Right lobe of liver (tissue), 6 donors: Measurements from ENCODE around the gene MISP. TPM values are rescaled to one million over a fixed set of nuclear protein-coding genes. Genes with fewer than 3 reads are reported as not detected.

Experiments
- ATAC-seq, 4 donors: fragments of 200-7000 bp; cut with Tn5 transposase; one replicate each; pipeline ENCODE4 v1.9.1; 2020; ENCODE audit warnings: mild to moderate bottlenecking in 4 of 4, moderate library complexity in 4 of 4
- DNase-seq, 3 donors: peaks; one replicate each; pipeline ENCODE4 v3.0.0-alpha.2; 2020
- H3K27ac ChIP-seq, 3 donors: fragments of 200-600 bp; one replicate each; pipeline ENCODE4 v1.8.0; 2022
- H3K27me3 ChIP-seq, 2 donors: fragments of 200-600 bp; one replicate each; pipeline ENCODE4 v1.8.0; 2022
- H3K36me3 ChIP-seq, 4 donors: fragments of 200-600 bp; sonication (generic) in 1 of 4; one replicate each; pipeline versions ENCODE4 v1.5.1 to v1.8.0; 2017 to 2022; ENCODE audit warnings: control low read depth in 1 of 4
- H3K4me1 ChIP-seq, 4 donors: fragments of 200-600 bp; sonication (generic) in 1 of 4; one replicate each; pipeline versions ENCODE4 v1.5.1 to v1.8.0; 2017 to 2022; ENCODE audit warnings: control low read depth in 1 of 4
- H3K4me3 ChIP-seq, 3 donors: fragments of 200-600 bp; one replicate each; pipeline ENCODE4 v1.8.0; 2022
- H3K9me3 ChIP-seq, 4 donors: fragments of 200-600 bp; sonication (generic) in 1 of 4; one replicate each; pipeline versions ENCODE4 v1.5.1 to v1.8.0; 2017 to 2022; ENCODE audit warnings: control low read depth in 1 of 4
- POLR2A ChIP-seq: fragments of 450-650 bp; IDR thresholded peaks from one replicate; pipeline ENCODE4 v1.6.1; 2017; ENCODE audit warnings: antibody characterized with exemption, mild to moderate bottlenecking
- WGBS: methylation state at CpG from one replicate; pipeline ENCODE4 v1.1.6; 2018; ENCODE audit warnings: low coverage, low lambda C conversion rate; ENCODE audit not compliant: insufficient coverage; ENCODE audit errors: missing lambda C conversion rate; 5-methylcytosine and 5-hydroxymethylcytosine counted together
- intact Hi-C, 2 donors: fragments of 100-400 bp; cut with DNase I; formaldehyde crosslinking; loops; one replicate each; pipeline versions ENCODE4 v1.11.2 to v1.14.1; 2022
- total RNA-seq, 6 experiments: library from RNA; depleted of rRNA in 2 of 6; stranded (reverse); fragments of >200 nt in 2 of 6; fragmentation: NEBNext Ultra II Directional in 3 of 6; extraction: Animal tissue kit (Norgen Biotek cat#: 25700) in 3 of 6; gene quantifications; one replicate each; pipeline versions ENCODE4 v1.1.0 to v1.2.4, GENCODE V29; 2016 to 2023
- TF ChIP-seq, protein P1 (sequence below), 4 donors: fragments of 200-600 bp in 3 of 4; fragments of 450-650 bp in 1 of 4; IDR thresholded peaks; one replicate each; pipeline versions ENCODE4 v1.5.1 to v1.8.0; 2016 to 2022; ENCODE audit warnings: antibody characterized with exemption in 4 of 4, mild to moderate bottlenecking in 2 of 4
- donor health status: DM: no; HTN: yes; CAD: no.
- donor health status: DM: no; HTN: no; CAD: no.
- donor health status: DM: no; HTN: no; CAD: no.
- donor health status: DM: no; HTN: yes; CAD: no.
- donor health status: DM: no; HTN: yes; CAD: no.

The MISP gene
- total RNA-seq, 6 experiments from 2014 or later, result 0.09 TPM; not detected in 5

DNA sequence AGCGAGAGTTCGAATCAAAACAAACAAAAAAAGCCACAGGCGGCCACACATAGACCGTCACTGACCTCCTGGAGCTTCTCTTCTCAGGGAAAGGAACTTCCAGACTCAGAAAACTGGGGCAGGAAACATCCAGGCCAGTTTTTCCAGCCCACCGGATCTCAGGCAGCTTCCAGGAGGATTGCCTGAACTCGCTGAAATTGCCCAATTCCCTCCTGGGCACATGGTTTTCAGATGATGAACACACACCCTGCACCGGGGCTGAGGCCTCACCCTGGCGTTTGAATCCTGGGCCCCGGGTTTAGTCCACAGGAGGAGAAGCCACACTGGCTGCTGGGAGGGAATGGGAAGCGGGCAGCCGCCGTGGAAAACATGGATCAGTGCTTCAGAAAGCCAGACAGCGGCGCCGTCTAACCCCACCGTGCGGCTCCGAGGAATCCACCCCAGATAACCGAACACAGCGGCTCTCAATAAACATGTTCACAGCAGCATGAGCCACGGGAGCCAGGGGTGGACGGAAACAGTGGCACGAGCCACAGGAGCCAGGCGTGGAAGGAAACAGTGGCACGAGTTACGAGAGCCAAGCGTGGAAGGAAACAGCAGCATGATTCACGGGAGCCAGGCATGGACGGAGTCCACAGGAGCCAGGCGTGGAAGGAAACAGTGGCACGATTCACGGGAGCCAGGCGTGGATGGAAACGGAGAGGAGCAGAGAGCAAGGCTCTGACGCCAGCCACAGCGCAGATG, 28.2 kb downstream of the MISP start:
- Histone ChIP-seq H3K4me1 (peaks cover 0 to 2% (median 0%) of the 10 kb centered on the region in 4 donors), H3K27ac (peak overlapping the region in 1 of 3 donors; percentile 22), H3K4me3 (no peak overlapping the region), H3K9me3 (no peaks in the 10 kb centered on the region), H3K27me3 (no peaks in the 10 kb centered on the region), H3K36me3 (no peaks in the 10 kb centered on the region)
- TF ChIP-seq POLR2A, result peak; percentile 16
- TF ChIP-seq, protein P1, sequence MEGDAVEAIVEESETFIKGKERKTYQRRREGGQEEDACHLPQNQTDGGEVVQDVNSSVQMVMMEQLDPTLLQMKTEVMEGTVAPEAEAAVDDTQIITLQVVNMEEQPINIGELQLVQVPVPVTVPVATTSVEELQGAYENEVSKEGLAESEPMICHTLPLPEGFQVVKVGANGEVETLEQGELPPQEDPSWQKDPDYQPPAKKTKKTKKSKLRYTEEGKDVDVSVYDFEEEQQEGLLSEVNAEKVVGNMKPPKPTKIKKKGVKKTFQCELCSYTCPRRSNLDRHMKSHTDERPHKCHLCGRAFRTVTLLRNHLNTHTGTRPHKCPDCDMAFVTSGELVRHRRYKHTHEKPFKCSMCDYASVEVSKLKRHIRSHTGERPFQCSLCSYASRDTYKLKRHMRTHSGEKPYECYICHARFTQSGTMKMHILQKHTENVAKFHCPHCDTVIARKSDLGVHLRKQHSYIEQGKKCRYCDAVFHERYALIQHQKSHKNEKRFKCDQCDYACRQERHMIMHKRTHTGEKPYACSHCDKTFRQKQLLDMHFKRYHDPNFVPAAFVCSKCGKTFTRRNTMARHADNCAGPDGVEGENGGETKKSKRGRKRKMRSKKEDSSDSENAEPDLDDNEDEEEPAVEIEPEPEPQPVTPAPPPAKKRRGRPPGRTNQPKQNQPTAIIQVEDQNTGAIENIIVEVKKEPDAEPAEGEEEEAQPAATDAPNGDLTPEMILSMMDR (IDR thresholded peaks at IDR 0.05), result no peak
- WGBS, result 29% methylated on average over 20 of the region's 36 CpGs
- intact Hi-C loops, result no loop called here
- peak; percentile 57 to 81 (median 70) for ATAC-seq
- peak in 2 of 3 donors; percentile 54 to 70 for DNase-seq

DNA sequence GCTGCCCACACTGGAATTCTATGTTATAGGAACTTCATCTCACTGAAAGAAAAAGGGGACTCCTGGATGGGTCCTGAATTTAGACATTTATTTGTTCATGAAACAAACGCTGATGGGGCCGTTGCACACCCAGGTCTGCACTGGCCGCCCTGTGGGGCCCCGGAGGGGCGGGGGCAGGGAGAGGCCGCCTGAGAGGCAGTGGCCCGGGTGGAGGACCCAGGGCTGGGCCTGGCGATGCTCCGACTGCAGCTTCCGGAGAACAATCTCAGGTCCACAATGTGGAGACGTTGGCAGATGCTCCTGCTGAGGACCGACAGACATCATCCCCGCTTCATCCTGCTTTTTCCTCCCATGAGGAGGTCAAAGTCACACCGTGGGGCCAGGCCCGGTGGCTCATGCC, 30.0 kb downstream of the MISP start:
- TF ChIP-seq POLR2A, result no peak
- TF ChIP-seq, protein P1 (IDR thresholded peaks at IDR 0.05), result no peak
- Histone ChIP-seq H3K27ac (no peak overlapping the region), H3K4me1 (peaks cover 0 to 2% (median 0%) of the 10 kb centered on the region in 4 donors), H3K9me3 (no peaks in the 10 kb centered on the region), H3K36me3 (no peaks in the 10 kb centered on the region), H3K27me3 (no peaks in the 10 kb centered on the region), H3K4me3 (no peak overlapping the region)
- WGBS, result 95% methylated on average over 4 of the region's 15 CpGs
- DNase-seq, result no peak
- intact Hi-C loops, result no loop called here
- no peak for ATAC-seq

DNA sequence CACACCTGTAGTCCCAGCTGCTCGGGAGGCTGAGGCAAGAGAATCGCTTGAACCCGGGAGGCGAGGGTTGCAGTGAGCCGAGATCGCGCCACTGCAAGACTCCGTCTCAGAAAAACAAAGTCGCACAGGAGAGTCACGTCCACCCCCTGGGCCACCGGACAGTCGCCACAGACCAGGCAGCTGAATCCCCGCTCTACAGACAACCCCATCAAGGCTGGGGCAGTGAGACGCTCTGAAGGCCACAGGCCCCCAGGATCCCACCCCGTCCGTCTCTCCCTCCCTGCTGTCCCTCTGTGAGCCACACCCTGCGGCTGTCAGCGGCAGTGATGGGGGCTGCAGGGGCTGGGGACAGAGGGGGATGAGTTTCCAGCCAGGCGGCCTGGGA, 30.9 kb downstream of the MISP start:
- Histone ChIP-seq H3K36me3 (no peaks in the 10 kb centered on the region), H3K27me3 (no peaks in the 10 kb centered on the region), H3K4me1 (peaks cover 0 to 2% (median 0%) of the 10 kb centered on the region in 4 donors), H3K27ac (peak overlapping the region in 1 of 3 donors; percentile 47), H3K4me3 (no peak overlapping the region), H3K9me3 (no peaks in the 10 kb centered on the region)
- TF ChIP-seq, protein P1 (IDR thresholded peaks at IDR 0.05), result no peak
- TF ChIP-seq POLR2A, result no peak
- intact Hi-C loops, result no loop called here
- 93% methylated on average over 8 of the region's 19 CpGs for WGBS
- ATAC-seq (no peak), DNase-seq (no peak)

DNA sequence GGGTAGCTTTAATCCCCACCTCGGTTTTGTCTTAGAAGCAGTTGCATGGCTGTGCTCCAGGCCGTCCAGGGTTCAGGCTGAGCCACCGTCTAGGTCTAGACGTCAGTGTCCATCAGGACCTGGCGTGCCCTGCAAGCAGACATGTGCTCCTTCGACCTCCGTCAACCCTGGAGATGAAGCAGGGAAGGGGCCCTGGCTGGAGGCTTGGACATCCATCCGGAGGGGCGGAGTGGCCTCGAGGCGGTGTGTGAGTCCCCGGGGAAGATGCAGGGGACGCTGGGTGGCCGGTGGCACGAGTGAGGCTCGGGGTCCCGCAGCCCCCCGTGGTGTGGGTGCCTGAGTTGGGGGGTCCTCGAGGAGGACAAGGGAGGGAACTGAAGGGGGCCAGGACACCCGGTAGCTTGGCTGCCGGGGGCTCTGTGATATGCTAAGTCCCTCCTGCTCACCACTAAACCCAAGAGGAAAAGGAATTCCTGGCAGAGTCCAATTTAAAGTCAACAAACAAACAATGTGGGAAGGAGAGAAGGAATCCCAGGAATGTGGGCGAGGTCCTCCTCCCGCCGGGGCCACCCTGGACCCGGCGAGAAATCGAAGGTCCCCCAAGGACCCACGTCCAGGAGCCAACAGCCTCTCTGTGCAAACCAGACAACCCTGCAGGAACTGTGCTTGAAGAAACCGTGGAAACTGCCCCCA, 31.4 kb downstream of the MISP start:
- H3K9me3 ChIP-seq, result no peaks in the 10 kb centered on the region
- TF ChIP-seq POLR2A, result no peak
- TF ChIP-seq, protein P1 (IDR thresholded peaks at IDR 0.05), result no peak
- DNase-seq (no peak), ATAC-seq (peak; percentile 47 to 55 (median 52))
- H3K36me3 ChIP-seq, result no peaks in the 10 kb centered on the region
- no peaks in the 10 kb centered on the region for H3K27me3 ChIP-seq
- H3K4me3 ChIP-seq, result no peak overlapping the region
- peaks cover 0 to 2% (median 0%) of the 10 kb centered on the region in 4 donors for H3K4me1 ChIP-seq
- peak overlapping the region; percentile 5 to 47 (median 14) for H3K27ac ChIP-seq
- 35% methylated on average over 17 of the region's 29 CpGs for WGBS
- intact Hi-C loops, result no loop called here
